Neural progenitor cell (in vitro differentiated cells): ENCODE measurements around the gene SIPA1.

ENCODE experiments used
- CTCF ChIP-seq: fragments of 200-600 bp; sonication (generic); IDR thresholded peaks from 2 replicates; pipeline ENCODE4 v1.5.1; 2017; ENCODE audit warnings: antibody characterized with exemption, mild to moderate bottlenecking
- EZH2 ChIP-seq: fragments of 200-600 bp; sonication (generic); IDR thresholded peaks from 2 replicates; pipeline ENCODE4 v1.6.1; 2017; ENCODE audit warnings: antibody characterized with exemption, mild to moderate bottlenecking, moderate library complexity
- EZH2phosphoT487 ChIP-seq: fragments of 200-600 bp; sonication (generic); IDR thresholded peaks from 2 replicates; pipeline ENCODE4 v1.6.1; 2017; ENCODE audit warnings: antibody characterized with exemption

DNA sequence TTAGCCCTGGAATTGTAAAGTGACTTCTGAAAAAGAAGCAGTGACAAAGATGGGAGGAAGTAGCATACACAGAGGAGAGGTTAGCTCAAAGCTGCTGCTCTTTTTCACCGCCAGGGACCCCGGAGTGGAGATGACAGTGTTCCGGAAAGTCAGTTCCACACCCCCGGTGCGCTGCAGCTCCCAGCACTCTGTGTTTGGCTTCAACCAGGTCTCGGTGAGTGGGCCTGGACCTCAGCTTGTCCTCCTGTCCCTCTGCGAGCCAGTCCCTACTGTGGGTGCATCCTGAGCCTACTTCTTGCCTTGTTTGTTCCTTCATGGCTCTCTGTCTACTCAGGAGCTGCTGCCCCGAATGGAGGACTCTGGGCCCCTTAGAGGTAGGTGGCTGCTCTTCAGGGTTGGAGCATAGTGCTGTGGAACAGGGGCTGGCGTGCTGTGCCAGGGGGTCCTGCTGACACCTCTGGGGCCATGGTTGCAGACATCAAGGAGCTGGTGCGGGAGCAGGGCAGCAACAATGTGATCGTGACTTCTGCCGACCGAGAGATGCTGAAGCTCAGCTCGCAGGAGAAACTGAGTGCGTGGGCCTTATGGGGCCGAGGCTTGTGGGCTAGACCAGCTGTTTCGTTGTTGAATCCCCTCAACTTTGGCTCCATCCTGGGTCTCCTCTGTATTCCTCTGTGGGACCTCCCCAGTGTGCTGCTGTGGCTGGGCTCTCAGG lies 20.6 kb upstream of the SIPA1 start:
- TF ChIP-seq CTCF, result no peak
- no peak for TF ChIP-seq EZH2
- no peak for TF ChIP-seq EZH2phosphoT487
